Parathyroid adenoma (tissue), 2 donors: ENCODE data around the gene OASL.

ENCODE experiments used
- H2AFZ ChIP-seq: fragments of 300-600 bp; sonication (generic); one replicate; pipeline ENCODE4 v1.7.0; 2017; ENCODE audit warnings: antibody characterized with exemption, mild to moderate bottlenecking
- H3K27ac ChIP-seq: fragments of 300-600 bp; sonication (generic); one replicate; pipeline ENCODE4 v1.7.0; 2017
- H3K27me3 ChIP-seq: fragments of 300-600 bp; sonication (generic); one replicate; pipeline ENCODE4 v1.7.0; 2017; ENCODE audit warnings: low read length; ENCODE audit not compliant: control insufficient read depth, insufficient read depth
- H3K36me3 ChIP-seq: fragments of 300-600 bp; sonication (generic); one replicate; pipeline ENCODE4 v1.7.0; 2017; ENCODE audit warnings: low read length; ENCODE audit not compliant: control insufficient read depth, insufficient read depth
- H3K4me1 ChIP-seq: fragments of 300-600 bp; sonication (generic); one replicate; pipeline ENCODE4 v1.7.0; 2017; ENCODE audit warnings: control low read depth
- H3K4me2 ChIP-seq: fragments of 300-600 bp; sonication (generic); one replicate; pipeline ENCODE4 v1.7.0; 2017; ENCODE audit warnings: low read length
- H3K4me3 ChIP-seq: fragments of 300-600 bp; sonication (generic); one replicate; pipeline ENCODE4 v1.7.0; 2017; ENCODE audit warnings: low read depth, low read length
- H3K79me2 ChIP-seq: fragments of 300-600 bp; sonication (generic); one replicate; pipeline ENCODE4 v1.7.0; 2017; ENCODE audit warnings: control low read depth
- H3K9ac ChIP-seq: fragments of 300-600 bp; sonication (generic); one replicate; pipeline ENCODE4 v1.7.0; 2017; ENCODE audit warnings: mild to moderate bottlenecking
- H3K9me3 ChIP-seq: fragments of 300-600 bp; sonication (generic); one replicate; pipeline ENCODE4 v1.7.0; 2017; ENCODE audit warnings: low read length; ENCODE audit not compliant: control insufficient read depth
- CTCF ChIP-seq: fragments of 300-600 bp; sonication (generic); IDR thresholded peaks from one replicate; pipeline ENCODE4 v1.7.0; 2017; ENCODE audit warnings: antibody characterized with exemption, mild to moderate bottlenecking
- donor health status: primary hyperparathyroidism.

The OASL gene

GRCh38 chr12:121038861-121039668 lies at the start of gene OASL:
Gene OASL, minus strand, starts transcription at chr12:121039246. Its CDS starts 275 bp downstream, at chr12:121038971.
- Histone ChIP-seq H3K4me3 (peak within 1 kb of the TSS; percentile 81), H2AFZ (peak within 1 kb of the TSS; percentile 86), H3K27me3 (no peaks in the 10 kb centered on the region), H3K9ac (no peak within 1 kb of the TSS), H3K36me3 (no peaks in the 10 kb centered on the region), H3K9me3 (no peaks in the 10 kb centered on the region), H3K4me2 (peak within 1 kb of the TSS; percentile 98), H3K27ac (no peak within 1 kb of the TSS), H3K79me2 (no peaks in the 10 kb centered on the region), H3K4me1 (peaks cover 3% of the 10 kb centered on the region)
- TF ChIP-seq CTCF, result no peak

GRCh38 chr12:121088195-121088585 lies 49.1 kb upstream of the OASL start:
- Histone ChIP-seq H2AFZ (no peak overlapping the region), H3K4me3 (no peak overlapping the region), H3K36me3 (no peaks in the 10 kb centered on the region), H3K9me3 (no peaks in the 10 kb centered on the region), H3K4me1 (peaks cover 15% of the 10 kb centered on the region), H3K4me2 (no peak overlapping the region), H3K79me2 (no peaks in the 10 kb centered on the region), H3K27me3 (no peaks in the 10 kb centered on the region), H3K9ac (no peak overlapping the region), H3K27ac (no peak overlapping the region)
- TF ChIP-seq CTCF, result no peak

- Histone ChIP-seq H3K27me3 (no peaks in the 10 kb centered on the region), H3K4me1 (peaks cover 15% of the 10 kb centered on the region), H3K79me2 (no peaks in the 10 kb centered on the region), H3K36me3 (no peaks in the 10 kb centered on the region), H3K4me3 (no peak overlapping the region), H3K4me2 (no peak overlapping the region), H3K9me3 (no peaks in the 10 kb centered on the region), H3K27ac (no peak overlapping the region), H3K9ac (no peak overlapping the region), H2AFZ (peak overlapping the region; percentile 46)
- no peak for TF ChIP-seq CTCF
Observed at GRCh38 chr12:121087467-121088194, 48.6 kb upstream of the OASL start.

GRCh38 chr12:121086781-121087295 lies 47.8 kb upstream of the OASL start:
- no peaks in the 10 kb centered on the region for H3K79me2 ChIP-seq
- H3K4me2 ChIP-seq, result no peak overlapping the region
- H3K27ac ChIP-seq, result no peak overlapping the region
- TF ChIP-seq CTCF, result no peak
- no peaks in the 10 kb centered on the region for H3K36me3 ChIP-seq
- H2AFZ ChIP-seq, result no peak overlapping the region
- H3K4me3 ChIP-seq, result no peak overlapping the region
- H3K4me1 ChIP-seq, result peaks cover 15% of the 10 kb centered on the region
- no peak overlapping the region for H3K9ac ChIP-seq
- H3K9me3 ChIP-seq, result no peaks in the 10 kb centered on the region
- H3K27me3 ChIP-seq, result no peaks in the 10 kb centered on the region
